Stimulated activated naive B cell treated with anti-CD40 and anti-IgM and Interleukin-4, amounts not matched to agents 10 μg/mL and 1 μg/mL and 100 μg/mL, for 72 hours (primary cell): ENCODE results near the gene GTF3C5.
A peak's percentile ranks its signal among the peaks of the same experiment; 100 is the strongest.
"Not testable (repeated sequence)": the region's sequence is repeated elsewhere in the genome, so short reads cannot be mapped to it uniquely, and the experiment has no call there.

Experiments used
- ATAC-seq, 2 donors: fragments of 150-1000 bp; cut with Tn5 transposase; replicated peaks; 2 replicates each; pipeline ENCODE4 v1.10.0; 2021; ENCODE audit warnings: moderate library complexity in 1 of 2
- DNase-seq: peaks from one replicate; pipeline ENCODE4 v3.0.0; 2021
- H3K27ac Mint-ChIP-seq: one replicate; pipeline ENCODE4 v1.8.0; 2022; ENCODE audit warnings: mild to moderate bottlenecking, mixed read lengths
- H3K27me3 Mint-ChIP-seq, 2 donors: one replicate each; pipeline ENCODE4 v1.8.0; 2022; ENCODE audit warnings: mixed read lengths in 2 of 2
- H3K36me3 Mint-ChIP-seq, 2 donors: one replicate each; pipeline ENCODE4 v1.8.0; 2022; ENCODE audit warnings: mixed read lengths in 2 of 2, mild to moderate bottlenecking in 1 of 2
- H3K4me1 Mint-ChIP-seq, 2 donors: one replicate each; pipeline ENCODE4 v1.8.0; 2022; ENCODE audit warnings: mixed read lengths in 2 of 2, mild to moderate bottlenecking in 1 of 2
- H3K4me3 Mint-ChIP-seq, 2 donors: one replicate each; pipeline ENCODE4 v1.8.0; 2022; ENCODE audit warnings: mild to moderate bottlenecking in 2 of 2, mixed read lengths in 2 of 2, moderate library complexity in 1 of 2
- H3K9me3 Mint-ChIP-seq, 2 donors: one replicate each; pipeline ENCODE4 v1.8.0; 2022; ENCODE audit warnings: mixed read lengths in 2 of 2, mild to moderate bottlenecking in 1 of 2

Gene GTF3C5

DNA sequence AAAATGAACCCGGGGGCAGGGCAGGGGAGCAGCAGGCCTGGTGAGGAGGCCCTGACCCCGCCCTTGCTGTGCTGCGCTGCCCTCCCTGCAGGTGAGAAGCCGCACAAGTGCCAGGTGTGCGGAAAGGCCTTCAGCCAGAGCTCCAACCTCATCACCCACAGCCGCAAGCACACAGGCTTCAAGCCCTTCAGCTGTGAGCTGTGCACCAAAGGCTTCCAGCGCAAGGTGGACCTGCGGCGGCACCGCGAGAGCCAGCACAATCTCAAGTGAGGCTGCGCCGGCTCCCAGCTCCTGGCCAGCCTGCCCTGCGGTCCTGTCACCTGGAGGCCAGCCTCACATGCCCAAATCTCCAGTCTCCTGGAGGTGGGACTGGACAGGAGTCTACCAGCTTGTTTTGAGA is 40.0 kb upstream of the GTF3C5 start:
- Mint-ChIP-seq H3K4me3 (no peak overlapping the region), H3K36me3 (no peaks in the 10 kb centered on the region), H3K27ac (no peak overlapping the region), H3K27me3 (peaks cover 50 to 59% of the 10 kb centered on the region in 2 donors), H3K4me1 (peaks cover 13% of the 10 kb centered on the region in 2 donors), H3K9me3 (no peaks in the 10 kb centered on the region)
- ATAC-seq = no peak
- DNase-seq = no peak

DNA sequence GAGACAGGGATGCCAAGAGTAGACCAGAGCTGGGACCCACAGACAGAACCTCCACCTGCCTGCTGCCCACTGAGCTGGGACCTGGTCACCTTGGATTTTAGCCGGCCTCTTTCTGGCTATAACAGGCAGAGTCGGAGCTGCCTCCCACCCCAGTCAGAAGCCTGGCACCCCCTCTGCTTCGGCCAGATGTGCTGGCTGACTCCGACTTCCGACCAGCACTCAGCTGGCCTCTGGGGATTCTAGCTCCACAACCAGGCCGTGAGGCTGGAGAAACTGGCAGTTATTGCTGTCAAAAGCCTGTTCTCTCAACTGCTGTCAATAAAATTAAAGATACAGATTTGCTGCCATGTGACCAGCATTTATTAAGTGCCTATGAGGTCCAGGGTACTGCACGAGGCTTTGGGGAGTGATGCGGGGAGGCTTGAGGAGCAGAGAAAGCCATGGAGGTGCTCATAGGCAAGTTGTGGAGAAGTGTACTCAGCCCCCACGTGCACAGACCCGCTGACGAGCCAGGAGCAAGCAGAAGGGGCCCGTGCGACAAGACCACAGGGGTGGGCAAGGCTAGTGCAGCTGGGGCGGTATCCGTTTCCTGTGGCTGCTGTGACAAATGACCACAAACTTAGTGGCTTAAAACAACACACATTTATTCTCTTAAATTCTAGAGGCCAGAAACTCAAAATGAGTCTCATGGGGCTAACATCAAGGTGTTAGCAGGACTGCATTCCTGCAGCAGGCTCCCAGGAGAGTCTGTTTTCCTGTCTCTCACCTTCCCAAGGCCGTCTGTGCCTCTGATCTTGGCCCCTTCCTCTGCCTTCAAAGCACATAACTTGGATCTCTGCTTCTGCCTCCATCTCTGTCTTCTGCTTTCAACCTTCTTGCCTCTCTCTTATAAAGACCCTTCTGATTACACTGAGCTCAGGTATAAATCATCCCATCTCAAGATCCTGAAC is 39.2 kb upstream of the GTF3C5 start:
- Mint-ChIP-seq H3K9me3 (no peaks in the 10 kb centered on the region), H3K27ac (no peak overlapping the region), H3K36me3 (no peaks in the 10 kb centered on the region), H3K4me3 (no peak overlapping the region), H3K4me1 (peaks cover 13% of the 10 kb centered on the region in 2 donors), H3K27me3 (peaks cover 42 to 56% of the 10 kb centered on the region in 2 donors)
- no peak for ATAC-seq
- no peak for DNase-seq

DNA sequence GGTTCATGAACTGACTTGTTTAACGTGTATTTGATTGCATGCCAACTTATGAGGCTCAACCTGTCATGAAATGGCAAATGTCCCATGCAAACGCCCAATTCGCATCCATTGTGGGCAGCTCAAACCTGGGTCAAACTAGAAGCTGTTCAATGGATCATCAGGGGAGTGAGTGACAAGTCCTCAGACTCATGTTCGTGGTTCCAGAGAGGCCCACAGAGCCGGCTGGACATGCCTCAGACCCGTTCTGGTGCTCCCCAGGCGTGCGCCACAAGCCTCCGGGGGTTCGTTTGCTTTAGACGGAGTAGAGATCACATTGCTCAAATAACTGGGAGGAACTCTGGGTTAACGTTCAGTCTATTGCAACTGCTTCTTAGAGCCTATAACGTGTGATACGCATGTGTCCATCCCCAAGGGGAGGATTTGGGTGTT is 37.3 kb upstream of the GTF3C5 start:
- no peaks in the 10 kb centered on the region for H3K36me3 Mint-ChIP-seq
- H3K9me3 Mint-ChIP-seq = no peaks in the 10 kb centered on the region
- no peak overlapping the region for H3K27ac Mint-ChIP-seq
- peaks cover 13% of the 10 kb centered on the region in 2 donors for H3K4me1 Mint-ChIP-seq
- H3K27me3 Mint-ChIP-seq = peaks cover 32 to 43% of the 10 kb centered on the region in 2 donors
- no peak for ATAC-seq
- DNase-seq = no peak
- no peak overlapping the region for H3K4me3 Mint-ChIP-seq

- peak overlapping the region in 1 of 2 donors; percentile 37 for H3K4me3 Mint-ChIP-seq
- DNase-seq (no peak), ATAC-seq (peak; percentile 63 to 72)
- no peak overlapping the region for H3K27ac Mint-ChIP-seq
- H3K9me3 Mint-ChIP-seq = no peaks in the 10 kb centered on the region
- H3K27me3 Mint-ChIP-seq = peaks cover 27 to 38% of the 10 kb centered on the region in 2 donors
- H3K4me1 Mint-ChIP-seq = peaks cover 13% of the 10 kb centered on the region in 2 donors
- no peaks in the 10 kb centered on the region for H3K36me3 Mint-ChIP-seq
Measured at GRCh38 chr9:132994410-132995120, 36.2 kb upstream of the GTF3C5 start.

DNA sequence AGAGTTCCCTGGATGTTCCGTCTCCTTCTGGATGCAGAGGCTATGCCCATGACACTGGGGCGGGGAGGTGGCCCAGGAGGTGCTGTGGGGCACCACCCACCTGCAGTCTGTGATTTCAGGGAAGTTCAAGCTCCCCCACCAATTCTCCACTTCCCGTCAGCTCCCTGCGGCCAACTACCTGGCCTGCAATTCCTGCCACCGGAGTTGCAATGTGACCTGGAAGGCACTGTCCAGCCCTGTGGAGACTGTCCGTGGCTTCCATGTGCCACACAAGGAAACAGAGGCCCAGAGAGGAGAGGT is 35.7 kb upstream of the GTF3C5 start:
- DNase-seq = no peak
- Mint-ChIP-seq H3K27ac (no peak overlapping the region), H3K9me3 (no peaks in the 10 kb centered on the region), H3K4me3 (no peak overlapping the region), H3K27me3 (peaks cover 24 to 37% of the 10 kb centered on the region in 2 donors), H3K36me3 (no peaks in the 10 kb centered on the region), H3K4me1 (peaks cover 13% of the 10 kb centered on the region in 2 donors)
- ATAC-seq = no peak

GRCh38 chr9:132995879-132996278 is 34.9 kb upstream of the GTF3C5 start:
- peaks cover 30 to 38% of the 10 kb centered on the region in 2 donors for H3K27me3 Mint-ChIP-seq
- no peak overlapping the region for H3K27ac Mint-ChIP-seq
- H3K36me3 Mint-ChIP-seq = no peaks in the 10 kb centered on the region
- DNase-seq (no peak), ATAC-seq (no peak)
- no peak overlapping the region for H3K4me3 Mint-ChIP-seq
- no peaks in the 10 kb centered on the region for H3K9me3 Mint-ChIP-seq
- H3K4me1 Mint-ChIP-seq = peaks cover 13% of the 10 kb centered on the region in 2 donors

DNA sequence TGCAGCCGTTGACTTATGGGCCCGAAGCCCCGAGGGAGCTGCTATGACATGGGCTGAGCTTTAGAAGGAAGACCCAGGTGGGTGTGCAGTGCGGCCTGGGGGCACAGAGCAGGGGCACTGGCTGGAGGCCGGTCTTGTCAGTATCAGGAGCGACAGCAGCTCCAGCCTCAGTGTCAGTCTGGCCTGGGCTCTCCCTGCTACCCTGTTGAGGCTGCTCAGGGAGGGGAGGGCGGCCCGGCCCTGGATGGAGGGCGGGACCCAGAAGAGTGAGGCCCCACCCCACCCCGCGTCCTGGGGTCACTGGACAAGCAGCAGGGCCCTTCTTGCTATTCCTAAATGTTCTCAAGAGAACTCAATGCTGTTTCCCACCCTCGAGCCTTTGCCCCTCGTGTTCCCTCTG is 34.3 kb upstream of the GTF3C5 start:
- Mint-ChIP-seq H3K9me3 (no peaks in the 10 kb centered on the region), H3K4me1 (peaks cover 10 to 11% of the 10 kb centered on the region in 2 donors), H3K36me3 (no peaks in the 10 kb centered on the region), H3K27ac (no peak overlapping the region), H3K4me3 (no peak overlapping the region), H3K27me3 (peaks cover 27 to 40% of the 10 kb centered on the region in 2 donors)
- no peak for ATAC-seq
- no peak for DNase-seq

DNA sequence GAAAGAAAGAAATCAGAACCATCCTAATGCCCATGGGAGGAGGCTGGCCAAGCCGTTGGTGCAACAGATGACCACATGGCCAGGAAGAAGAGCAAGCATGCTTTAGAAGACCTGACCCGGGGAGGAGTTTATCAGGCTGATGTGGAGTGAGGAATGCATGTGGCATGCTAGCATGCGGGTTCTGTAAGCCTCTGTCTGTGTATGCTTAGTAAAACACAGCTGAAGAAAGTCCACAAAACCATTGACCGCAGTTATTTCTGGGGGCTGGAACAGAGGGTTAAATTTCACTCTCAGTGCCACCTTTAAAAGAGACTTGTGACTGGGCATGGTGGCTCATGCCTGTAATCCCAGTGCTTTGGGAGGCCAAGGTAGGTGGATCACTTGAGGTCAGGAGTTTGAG is 33.2 kb upstream of the GTF3C5 start:
- Mint-ChIP-seq H3K36me3 (no peaks in the 10 kb centered on the region), H3K9me3 (no peaks in the 10 kb centered on the region), H3K4me3 (no peak overlapping the region), H3K4me1 (peaks cover 7% of the 10 kb centered on the region in 2 donors), H3K27me3 (peaks cover 25 to 39% of the 10 kb centered on the region in 2 donors), H3K27ac (no peak overlapping the region)
- DNase-seq = no peak
- no peak for ATAC-seq

GRCh38 chr9:132998221-132998620 is 32.6 kb upstream of the GTF3C5 start:
- not testable (repeated sequence) for H3K4me3 Mint-ChIP-seq, ATAC-seq, H3K4me1 Mint-ChIP-seq

GRCh38 chr9:132998831-132999635 is 31.8 kb upstream of the GTF3C5 start:
- DNase-seq (no peak), ATAC-seq (no peak)
- Mint-ChIP-seq H3K9me3 (no peaks in the 10 kb centered on the region), H3K27me3 (peaks cover 33 to 47% of the 10 kb centered on the region in 2 donors), H3K36me3 (no peaks in the 10 kb centered on the region), H3K4me1 (peaks cover 10 to 16% of the 10 kb centered on the region in 2 donors), H3K27ac (peak overlapping the region; percentile 15), H3K4me3 (no peak overlapping the region)

More at GRCh38 chr9:132998221-132998620, 32.6 kb upstream of the GTF3C5 start:
- DNase-seq, H3K36me3 Mint-ChIP-seq, H3K27ac Mint-ChIP-seq, H3K9me3 Mint-ChIP-seq: not testable (repeated sequence)
- H3K27me3 Mint-ChIP-seq = peaks cover 26 to 41% of the 10 kb centered on the region in 2 donors

GRCh38 chr9:133002147-133003070 is 28.4 kb upstream of the GTF3C5 start:
- Mint-ChIP-seq H3K36me3 (no peaks in the 10 kb centered on the region), H3K4me1 (peaks cover 6 to 15% of the 10 kb centered on the region in 2 donors), H3K27ac (no peak overlapping the region), H3K4me3 (no peak overlapping the region), H3K9me3 (peaks cover 0 to 4% of the 10 kb centered on the region in 2 donors), H3K27me3 (peaks cover 56 to 59% of the 10 kb centered on the region in 2 donors)
- no peak for ATAC-seq
- no peak for DNase-seq

DNA sequence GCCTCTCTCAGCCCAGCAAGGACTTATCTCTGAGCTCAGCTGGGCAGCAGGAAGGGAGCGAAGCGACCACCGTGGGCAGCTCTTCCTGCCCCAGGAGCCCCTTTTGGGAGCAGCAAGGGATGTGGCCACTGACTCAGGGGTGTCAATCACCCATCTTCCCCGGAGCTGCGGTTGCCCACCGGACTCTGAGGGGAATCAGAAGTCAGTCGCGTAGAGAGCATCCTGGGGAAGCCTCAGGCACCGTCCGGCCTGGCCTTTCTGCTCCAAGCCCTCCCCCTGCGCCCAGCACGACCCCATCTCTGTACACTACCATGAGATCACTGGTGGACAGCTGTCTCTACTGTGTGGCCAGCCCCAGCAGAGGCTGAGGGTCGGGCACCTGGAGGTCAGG is 27.7 kb upstream of the GTF3C5 start:
- Mint-ChIP-seq H3K9me3 (peaks cover 0 to 4% of the 10 kb centered on the region in 2 donors), H3K27me3 (peaks cover 62 to 63% of the 10 kb centered on the region in 2 donors), H3K4me1 (peaks cover 6 to 15% of the 10 kb centered on the region in 2 donors), H3K36me3 (no peaks in the 10 kb centered on the region), H3K4me3 (no peak overlapping the region), H3K27ac (no peak overlapping the region)
- DNase-seq (no peak), ATAC-seq (no peak)

DNA sequence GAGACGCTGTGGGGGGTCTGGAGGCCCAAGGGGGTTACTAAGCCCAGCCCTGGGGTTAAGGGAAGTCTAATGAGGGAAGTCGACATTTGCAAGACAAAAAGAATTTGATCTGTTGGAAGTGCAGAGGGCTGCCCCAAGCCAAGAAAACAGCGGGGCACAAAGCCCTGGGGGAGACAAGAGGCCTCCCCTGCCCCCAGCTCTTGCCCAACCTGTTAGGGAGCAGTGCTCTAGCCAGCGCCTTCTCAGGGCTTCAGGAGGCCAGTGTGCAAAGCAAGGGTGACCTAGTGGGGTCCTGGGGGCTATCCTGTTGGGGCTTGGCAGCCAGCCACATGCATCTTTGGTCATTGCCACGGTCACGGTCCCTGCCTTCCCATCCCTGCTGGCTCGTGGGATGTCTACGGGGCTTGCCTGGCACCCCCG is 27.1 kb upstream of the GTF3C5 start:
- Mint-ChIP-seq H3K4me1 (peaks cover 6 to 15% of the 10 kb centered on the region in 2 donors), H3K36me3 (no peaks in the 10 kb centered on the region), H3K4me3 (no peak overlapping the region), H3K27ac (no peak overlapping the region), H3K27me3 (peaks cover 64 to 69% of the 10 kb centered on the region in 2 donors), H3K9me3 (peaks cover 0 to 4% of the 10 kb centered on the region in 2 donors)
- no peak for ATAC-seq
- DNase-seq = no peak
